ENCODE results near the gene ZNF805.
"Not testable (repeated sequence)": the region's sequence is repeated elsewhere in the genome, so short reads cannot be mapped to it uniquely, and the experiment has no call there.

The ZNF805 gene

DNA sequence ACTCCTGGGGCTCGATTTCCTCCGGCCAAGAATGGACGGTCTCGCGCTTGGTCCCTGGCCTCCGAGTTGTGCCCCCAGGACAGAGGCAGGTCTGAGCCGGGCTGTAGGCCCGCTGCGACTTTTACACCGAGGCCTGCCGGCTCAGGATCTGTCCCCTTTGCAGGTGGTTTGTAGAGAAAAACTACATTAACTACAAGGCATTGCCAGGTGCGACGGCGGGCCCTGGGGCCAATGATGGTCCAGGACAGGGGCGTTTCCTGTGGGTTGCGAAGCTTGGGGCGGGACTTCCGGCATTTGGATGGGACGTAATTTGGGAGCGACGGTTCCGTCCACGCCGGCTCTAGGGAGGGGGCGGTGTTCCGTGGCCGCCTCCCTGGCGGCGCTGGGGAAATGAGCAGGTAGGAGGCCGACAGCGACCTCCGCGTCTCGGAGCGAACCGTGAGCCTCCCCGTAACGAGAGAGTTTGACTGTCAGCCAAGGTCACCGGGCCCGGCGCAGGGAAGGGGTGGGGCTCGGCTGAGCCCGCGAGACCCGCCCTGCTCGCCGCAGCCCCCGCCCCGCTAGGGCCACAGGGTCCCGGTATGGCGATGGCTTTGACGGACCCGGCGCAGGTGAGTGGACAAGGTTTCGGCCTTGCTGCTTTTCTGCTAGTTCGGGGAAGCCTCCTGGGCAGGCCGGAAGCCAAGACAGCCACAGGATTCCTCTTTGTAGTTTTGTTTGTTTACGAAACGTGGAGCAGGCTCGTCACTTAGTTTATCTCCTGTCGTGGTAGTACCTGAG is at the start of gene ZNF805:
ZNF805 (plus strand) TSS at position 322 of the 780 bp plus-strand sequence; CDS start at position 582, 260 bp downstream.
- peak; percentile 97 for DNase-seq (ENCODE audit: low spot score)

DNA sequence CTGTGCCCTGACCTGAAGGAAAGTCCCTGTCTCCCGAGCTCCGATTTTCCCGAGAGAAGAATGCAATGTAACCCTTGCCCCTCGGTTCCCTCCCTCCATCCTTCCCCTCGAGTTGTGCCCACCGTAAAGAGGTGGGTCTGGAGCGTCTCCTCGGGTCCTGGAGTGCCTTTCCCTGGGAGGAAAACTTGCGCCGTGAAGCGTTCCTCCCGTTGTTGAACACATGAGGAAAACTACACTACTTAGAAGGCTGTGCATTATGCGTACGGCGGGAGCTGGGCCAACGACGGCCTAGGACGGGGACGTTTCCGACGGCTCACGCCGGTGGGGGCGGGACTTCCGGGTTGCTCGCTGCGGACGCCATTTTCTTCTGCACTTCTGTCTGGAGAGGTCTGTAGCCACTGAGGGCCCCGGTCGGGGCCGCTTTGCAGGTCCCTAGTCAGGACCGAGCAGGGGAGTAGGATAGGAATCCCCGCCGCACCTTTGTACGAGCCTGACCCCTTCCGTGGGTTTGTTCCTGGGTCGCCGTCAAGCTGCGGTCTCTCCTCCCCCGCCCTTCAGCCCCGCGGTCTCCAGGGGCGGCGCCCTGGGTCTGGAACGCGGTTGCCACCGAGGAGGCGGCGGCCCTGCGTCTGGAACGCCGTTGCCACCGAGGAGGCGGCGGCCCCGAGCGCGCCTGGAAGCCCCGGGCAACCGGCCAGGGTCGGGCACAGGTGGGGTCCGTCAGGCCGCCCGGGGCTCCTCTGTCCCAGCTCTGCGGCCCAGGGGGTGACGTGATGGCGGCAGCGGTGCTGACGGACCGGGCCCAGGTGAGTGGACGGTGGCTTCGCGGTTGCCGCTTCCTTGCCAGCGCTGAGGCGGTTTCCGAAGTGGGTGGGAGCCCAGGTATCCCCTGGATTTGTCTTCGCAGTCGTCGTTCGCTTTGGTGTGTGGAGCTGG is 49.0 kb upstream of the ZNF805 start, which contains the start of gene ZNF264:
ZNF264 (plus strand) TSS at position 360 of the 936 bp plus-strand sequence; CDS start at position 774, 414 bp downstream.
- DNase-seq (ENCODE audit: low spot score), result peak; percentile 91

DNA sequence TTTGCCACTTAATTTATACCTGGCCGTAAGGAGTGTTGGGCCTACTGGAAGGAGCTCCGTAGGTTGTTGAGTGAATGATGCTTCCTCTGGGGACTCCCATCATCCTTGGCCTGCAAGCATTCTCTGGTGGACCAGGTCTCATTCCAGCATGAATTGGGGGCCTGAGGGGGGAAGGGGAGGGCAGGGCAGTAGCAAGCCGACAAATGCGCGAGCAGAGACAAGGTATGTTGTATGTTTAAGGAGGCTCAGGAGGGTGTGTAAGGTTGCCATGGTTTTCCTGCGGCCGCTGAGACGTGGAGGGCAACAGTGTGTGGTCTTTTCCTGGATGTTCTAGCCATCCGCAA is 48.4 kb upstream of the ZNF805 start:
- no peak for DNase-seq (ENCODE audit: low spot score)

DNA sequence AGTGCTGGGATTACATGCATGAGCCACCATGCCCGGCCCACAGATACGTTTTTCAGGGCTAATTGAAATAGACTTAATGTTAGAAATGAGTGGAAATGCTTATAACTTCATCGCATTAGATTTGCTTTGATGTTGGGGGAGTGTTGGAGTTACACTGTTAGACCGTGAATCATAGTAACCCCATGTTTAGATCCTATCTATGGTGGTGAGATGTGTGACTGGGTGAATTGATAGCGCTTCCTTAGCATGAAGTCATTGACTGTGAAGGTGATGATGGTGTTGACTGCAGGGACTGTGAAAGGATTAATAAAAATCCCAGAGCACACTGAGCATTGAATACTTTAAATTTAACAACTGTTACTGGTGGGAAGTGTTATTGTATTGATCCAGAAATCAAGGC is 47.4 kb upstream of the ZNF805 start:
- no peak for DNase-seq (ENCODE audit: low spot score)

DNA sequence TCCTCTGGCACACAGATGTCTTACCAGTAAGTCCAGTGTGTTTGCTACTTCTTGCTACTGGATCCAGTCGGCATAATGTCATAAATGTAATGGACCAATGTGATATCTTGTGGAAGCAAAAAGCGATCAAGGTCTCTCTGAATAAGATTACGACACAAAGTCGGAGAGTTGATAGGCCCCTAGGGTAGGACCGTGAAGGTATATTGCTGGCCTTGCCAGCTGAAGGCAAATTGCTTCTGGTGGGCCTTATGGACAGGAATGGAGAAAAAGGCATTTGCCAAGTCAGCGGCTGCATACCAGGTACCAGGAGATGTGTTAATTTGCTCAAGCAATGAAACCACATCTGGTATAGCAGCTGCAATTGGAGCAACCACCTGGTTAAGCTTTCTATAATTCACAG is 42.6 kb upstream of the ZNF805 start:
- not testable (repeated sequence) for DNase-seq (ENCODE audit: low spot score)

DNA sequence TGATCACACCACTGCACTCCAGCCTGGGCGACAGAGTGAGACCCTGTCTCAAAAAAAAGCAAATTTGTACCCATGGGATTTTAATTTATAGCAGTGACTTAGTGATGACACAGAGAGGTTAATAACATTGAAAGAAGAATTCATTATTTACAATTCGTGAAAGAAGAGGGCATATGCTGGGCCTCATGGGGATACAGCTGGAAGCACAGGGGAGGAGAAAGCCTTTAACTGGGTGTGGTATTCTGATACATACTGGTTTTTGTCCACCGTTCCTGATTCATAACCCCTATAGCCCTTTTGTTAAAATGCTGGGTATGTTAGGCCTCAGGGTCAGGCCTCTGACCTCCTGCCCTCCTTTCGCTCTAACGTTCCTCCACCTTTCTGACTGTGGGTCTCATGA is 38.3 kb upstream of the ZNF805 start:
- no peak for DNase-seq (ENCODE audit: low spot score)

DNA sequence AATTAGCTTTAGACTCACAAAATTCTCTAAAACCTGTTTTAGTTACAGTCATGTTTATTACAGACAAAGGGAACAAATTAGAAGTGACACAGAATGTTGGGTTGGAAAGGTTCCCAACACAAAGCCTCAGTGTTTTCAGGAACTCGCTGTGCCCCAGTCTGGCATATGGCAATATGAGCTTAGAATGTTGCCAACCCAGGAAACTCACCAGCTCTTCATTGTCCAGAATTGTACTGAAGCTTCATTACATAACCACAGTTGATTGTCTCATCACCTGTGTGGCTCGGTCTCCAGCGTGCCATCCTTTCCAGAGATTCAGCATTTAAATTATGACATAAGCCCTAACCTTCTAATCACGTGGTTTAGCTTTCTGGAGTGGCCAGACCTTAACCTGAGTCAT is 30.1 kb upstream of the ZNF805 start:
- DNase-seq (ENCODE audit: low spot score), result peak; percentile 96

DNA sequence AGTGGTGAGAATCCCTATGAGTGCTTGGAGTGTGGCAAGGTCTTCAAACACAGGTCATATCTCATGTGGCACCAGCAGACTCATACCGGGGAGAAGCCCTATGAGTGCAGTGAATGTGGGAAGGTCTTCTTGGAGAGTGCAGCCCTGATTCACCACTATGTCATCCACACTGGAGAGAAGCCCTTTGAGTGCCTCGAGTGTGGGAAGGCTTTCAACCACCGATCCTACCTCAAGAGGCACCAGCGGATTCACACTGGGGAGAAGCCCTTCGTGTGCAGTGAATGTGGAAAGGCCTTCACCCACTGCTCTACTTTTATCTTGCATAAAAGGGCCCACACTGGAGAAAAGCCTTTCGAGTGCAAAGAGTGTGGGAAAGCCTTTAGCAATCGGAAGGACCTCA is 28.3 kb upstream of the ZNF805 start:
- no peak for DNase-seq (ENCODE audit: low spot score)

DNA sequence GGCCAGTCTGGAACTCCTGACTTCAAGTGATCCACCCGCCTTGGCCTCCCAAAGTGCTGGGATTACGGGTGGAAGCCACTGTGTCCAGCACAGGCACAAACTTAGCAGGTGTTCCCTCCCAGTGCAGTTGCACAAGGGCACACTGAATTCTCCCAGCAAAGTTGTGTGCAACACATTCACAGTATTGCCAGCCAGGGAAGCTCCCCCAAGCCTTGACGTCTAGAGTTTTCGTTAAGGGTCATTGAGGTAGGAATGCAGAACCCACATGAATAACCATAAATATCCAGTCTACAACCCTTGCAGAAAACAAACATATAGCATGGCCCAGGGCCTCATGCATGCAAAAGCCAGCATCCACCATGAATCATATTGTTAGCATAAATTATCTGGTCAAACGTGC is 12.9 kb upstream of the ZNF805 start:
- no peak for DNase-seq (ENCODE audit: low spot score)

DNA sequence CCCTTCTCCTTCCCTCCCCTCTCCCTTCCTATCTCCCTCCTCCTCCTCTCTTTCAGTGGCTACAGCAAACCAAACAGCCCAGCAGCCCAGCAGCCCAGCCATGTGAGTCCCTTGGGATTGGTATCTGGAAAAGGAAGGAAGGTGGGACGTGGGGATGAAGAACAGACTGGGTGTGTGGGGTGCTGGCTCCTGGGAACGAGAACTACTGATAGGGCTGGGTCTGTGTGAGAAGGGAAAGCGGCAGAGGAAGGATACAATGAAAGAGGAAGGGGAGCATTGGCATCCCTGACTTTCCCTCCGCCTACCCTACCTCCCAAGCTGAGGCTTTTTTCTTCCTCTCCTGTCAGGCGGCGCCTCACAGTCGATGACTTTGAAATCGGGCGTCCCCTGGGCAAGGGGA is 8.7 kb upstream of the ZNF805 start:
- no peak for DNase-seq (ENCODE audit: low spot score)

DNA sequence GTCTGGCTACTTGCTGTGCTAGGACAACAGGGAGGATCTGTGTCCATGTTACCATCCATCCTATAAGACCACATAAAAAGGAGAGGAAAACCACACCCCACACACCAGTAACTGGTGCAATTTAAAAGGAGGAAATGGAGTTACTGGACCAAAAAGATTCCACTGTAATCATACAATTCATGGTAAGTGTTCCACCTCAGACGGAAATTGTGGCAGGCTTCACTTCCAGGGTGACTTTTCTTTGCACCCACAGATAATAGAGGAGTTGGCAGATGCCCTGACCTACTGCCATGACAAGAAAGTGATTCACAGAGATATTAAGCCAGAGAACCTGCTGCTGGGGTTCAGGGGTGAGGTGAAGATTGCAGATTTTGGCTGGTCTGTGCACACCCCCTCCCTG is 7.2 kb upstream of the ZNF805 start:
- no peak for DNase-seq (ENCODE audit: low spot score)

DNA sequence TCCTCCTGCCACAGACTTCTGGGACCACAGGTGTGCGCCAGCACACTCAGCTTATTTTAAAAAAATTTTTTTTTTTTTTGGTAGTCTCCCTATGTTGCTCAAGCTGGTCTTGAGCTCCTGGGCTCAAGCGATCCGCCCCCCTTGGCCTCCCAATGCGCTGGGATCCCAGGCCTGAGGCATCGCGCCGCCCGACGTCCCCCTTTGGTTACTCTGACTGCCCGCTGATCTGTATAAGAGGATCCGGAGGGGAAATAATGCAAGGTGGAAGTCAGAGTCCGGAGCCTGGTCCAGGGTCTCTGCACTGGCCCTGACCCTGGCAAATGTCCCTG is 486 bp upstream of the ZNF805 start:
- no peak for DNase-seq (ENCODE audit: low spot score)

DNA sequence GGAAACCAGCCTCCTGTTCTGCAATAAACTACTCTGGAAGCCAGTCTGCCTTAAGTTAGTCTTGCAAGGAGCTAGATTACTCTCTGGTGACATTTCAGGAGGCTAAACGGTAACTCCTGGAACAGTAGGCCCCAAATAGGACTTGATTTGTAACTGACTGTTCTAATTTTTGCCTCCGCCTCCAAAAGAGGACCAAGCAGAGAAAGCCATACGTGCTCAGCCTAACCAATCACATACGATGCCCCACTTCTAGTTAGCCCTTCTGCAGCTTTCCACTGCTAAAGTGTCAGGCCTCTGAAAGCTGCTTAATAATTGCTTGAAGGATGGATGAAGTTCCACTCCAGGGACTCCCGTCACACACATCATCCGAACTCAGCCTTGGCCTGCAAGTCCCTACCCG is 744 bp downstream of the ZNF805 start:
- peak; percentile 6 for DNase-seq (ENCODE audit: low spot score)

DNA sequence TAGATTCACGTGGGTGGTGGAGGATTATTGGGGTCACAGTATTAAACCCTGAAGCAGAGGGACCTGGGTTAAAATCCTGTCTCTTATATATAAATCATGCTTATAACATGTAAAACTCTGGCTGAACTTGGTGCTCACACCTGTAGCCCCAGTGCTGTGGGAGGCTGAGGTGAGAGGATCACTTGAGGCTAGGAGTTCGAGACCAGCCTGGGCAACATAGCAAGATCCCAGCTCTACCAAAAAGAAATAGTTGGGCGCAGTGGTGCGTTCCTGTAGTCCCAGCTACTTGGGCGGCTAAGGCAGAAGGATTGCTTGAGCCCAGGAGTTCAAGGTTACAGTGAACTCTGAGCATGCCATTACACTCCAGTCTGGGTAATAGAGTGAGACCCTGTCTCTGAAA is 2.4 kb downstream of the ZNF805 start:
- DNase-seq (ENCODE audit: low spot score), result no peak

DNA sequence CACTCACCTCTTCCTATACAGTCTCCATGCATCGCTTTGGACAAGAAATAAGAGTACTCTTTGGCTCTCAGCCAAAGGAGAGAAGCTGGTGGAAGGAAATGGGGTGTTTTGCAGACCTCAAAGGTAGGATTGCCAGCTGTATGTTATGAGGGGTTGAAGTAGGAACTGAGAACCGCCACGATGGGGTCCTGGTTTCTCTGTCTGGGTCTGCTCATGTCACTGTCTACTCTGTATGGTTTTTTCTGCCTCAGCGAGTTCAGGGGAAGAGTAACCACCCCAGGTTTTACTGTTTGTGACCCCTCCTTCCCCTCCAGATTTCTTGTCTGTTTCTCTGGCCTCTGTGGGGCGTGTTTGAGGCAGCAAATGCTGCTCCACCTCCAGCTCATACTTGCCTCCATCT is 4.1 kb downstream of the ZNF805 start:
- DNase-seq (ENCODE audit: low spot score), result no peak

DNA sequence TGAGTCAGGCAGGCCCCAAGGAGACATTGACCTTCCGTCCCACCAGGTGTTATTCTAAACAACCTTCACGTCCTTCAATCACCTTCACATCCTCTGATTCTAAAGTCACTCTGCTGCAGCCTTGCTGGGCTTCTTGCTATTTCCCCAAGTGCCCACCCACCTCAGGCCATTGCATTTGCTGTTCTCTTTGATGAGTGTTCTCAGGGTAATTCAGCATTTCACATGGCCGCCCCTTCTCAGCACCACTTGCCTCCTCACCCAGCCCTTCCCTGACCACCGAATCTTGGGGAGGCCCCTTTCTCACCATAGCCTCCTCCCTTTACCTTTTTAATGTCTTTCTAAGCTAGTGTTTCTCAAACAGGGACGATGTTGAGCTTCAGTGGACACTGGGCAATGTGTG is 4.6 kb downstream of the ZNF805 start:
- DNase-seq (ENCODE audit: low spot score), result no peak

DNA sequence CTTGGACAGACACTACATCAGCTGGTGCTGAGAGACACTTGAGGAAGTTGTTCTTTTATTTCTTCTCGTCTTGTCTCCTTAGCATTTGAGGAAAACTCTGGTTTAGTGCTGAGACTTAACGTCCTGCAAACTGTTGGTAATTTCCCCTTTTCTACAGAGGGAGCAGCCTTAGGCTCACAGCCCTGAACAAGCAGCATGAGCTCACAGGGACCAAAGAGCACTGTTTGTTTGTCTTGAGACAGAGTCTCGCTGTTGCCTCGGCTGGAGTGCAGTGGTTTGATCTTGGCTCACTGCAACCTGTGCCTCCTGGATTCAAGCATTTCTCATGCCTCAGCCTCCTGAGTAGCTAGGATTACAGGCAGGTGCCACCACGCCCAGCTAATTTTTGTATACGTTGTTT is 5.5 kb downstream of the ZNF805 start:
- no peak for DNase-seq (ENCODE audit: low spot score)

DNA sequence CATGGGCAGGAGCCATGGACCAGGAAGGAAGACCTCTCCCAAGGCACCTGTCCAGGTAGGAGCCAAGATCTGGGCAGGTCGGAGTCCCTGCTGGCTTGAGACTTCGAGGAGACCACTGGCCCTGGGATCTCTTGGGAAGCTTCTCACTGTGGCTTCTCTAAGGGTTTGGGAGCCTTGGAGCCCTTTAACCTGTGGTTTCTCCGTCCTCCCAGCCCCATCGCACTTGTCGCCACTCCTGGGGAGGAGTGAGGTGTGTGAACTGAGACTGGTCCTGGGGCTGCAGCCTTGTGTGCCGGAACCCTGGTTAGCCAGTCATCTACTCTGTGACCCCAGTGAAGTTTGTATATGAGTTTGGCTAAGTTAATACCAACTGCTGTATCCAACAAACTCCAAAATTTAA is 8.2 kb downstream of the ZNF805 start:
- no peak for DNase-seq (ENCODE audit: low spot score)

DNA sequence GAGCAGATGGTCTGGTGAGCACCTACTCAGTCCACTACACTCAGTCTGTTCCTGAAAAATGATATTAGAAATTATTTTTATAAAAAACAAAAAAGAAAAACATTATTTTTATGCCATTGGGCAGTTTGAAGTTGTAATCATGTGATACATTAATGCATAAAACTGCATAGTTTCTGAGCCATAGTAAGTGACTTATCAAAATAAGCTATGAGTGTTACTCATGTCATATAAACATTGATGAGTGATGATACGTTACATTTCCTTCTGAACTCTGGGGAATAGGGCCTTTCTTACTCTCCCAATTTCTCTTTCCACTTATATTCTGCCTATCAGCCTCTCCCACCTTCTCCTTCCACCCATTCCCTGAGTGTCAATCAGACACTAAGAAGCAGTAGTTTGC is 8.9 kb downstream of the ZNF805 start:
- no peak for DNase-seq (ENCODE audit: low spot score)

DNA sequence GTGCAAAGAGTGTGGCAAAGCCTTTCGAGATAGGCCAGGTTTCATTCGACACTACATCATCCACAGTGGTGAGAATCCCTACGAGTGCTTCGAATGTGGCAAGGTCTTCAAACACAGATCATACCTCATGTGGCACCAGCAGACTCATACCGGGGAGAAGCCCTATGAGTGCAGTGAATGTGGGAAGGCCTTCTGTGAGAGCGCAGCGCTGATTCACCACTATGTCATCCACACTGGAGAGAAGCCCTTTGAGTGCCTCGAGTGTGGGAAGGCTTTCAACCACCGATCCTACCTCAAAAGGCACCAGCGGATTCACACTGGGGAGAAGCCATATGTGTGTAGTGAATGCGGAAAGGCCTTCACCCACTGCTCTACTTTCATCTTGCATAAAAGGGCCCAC is 13.3 kb downstream of the ZNF805 start:
- DNase-seq (ENCODE audit: low spot score), result not testable (repeated sequence)

DNA sequence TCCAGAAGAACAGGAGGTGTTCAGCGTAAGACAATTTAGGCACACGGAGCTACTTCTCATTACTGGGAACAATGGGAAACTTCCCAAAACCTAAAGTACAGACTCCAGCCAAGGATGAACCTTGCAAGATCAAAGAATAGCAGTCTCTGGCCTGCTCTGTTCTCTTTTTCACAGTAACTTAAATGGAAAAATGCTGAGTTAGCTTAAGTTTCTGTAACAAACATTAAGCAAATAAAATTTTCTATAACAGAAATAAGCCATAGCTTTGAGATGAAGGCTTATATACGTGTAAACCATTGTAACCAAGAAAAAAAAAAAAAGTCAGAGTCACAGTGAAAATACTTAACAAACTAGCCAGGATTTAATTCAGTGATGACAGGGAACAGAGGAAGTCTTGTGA is 21.6 kb downstream of the ZNF805 start:
- no peak for DNase-seq (ENCODE audit: low spot score)

DNA sequence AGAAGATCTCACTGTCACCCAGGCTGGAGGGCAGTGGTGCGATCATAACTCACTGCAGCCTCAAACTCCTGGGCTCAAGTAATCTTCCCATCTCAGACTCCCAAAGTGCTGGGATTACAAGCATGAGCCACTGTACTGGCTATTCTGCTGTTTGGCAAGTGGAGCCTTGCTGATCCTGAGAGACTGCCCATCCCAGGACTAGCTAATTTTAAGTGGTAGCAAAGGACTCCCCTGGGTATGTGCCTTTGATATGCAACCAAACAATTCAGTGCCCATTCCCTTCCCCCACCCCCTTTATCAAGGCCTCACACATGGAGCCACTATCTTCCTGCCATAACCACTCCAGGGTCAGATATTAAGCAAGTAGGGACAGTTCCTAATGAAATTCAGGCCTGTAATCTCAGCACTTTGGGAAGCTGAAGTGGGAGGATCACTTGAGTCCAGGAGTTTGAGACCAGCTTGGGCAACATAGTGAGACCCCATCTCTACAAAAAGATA is 22.9 kb downstream of the ZNF805 start:
- DNase-seq (ENCODE audit: low spot score), result no peak

DNA sequence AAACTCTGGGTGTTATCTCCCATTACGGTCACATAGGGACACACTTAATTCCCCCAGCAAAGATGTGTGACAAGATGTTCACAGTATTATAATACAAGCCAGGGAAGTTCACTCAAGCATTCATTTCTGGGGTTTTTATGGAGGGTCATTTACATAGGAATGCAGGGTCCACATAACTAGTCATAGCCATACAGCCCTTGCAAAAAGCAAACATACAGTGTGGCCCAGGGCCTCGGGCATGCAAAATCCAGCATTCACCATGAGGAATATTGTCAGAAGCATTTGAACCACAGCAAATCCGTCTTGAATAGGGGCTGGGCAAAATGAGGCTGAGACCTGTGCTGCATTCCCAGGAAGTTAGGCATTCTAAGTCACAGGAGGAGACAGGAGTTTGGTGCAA is 26.9 kb downstream of the ZNF805 start:
- no peak for DNase-seq (ENCODE audit: low spot score)

All from cerebellar cortex (tissue), 1 donor.